ENCODE data around the gene CHCHD3. TPM values are rescaled to one million over a fixed set of nuclear protein-coding genes. Genes with fewer than 3 reads are reported as not detected.

CHCHD3 gene
- total RNA-seq, 4 donors from 2014 or later = 40.6 to 66.6 (median 48.1) TPM

DNA sequence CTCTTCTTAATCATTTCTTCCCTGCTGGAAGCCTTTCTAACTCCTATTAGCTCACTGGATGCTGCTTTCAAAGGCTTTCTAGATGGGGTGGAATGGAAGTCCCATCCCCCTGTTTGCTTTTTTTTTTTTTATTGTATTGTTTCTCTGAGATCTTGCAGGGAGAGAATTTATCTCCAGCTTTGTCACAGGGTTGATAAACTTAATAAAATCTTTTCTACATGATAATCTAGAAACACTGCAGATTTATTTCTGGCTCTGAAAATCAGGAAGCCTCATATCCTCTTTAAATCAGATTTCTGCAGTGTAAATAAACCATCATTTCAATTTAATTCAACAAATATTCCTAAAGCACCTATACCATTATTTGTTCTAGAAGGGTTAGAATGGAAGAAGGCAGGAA, 37.2 kb upstream of the CHCHD3 start:
- H3K4me3 ChIP-seq = no peak overlapping the region
- DNase-seq (ENCODE audit: low spot score in 2 of 2) = no peak
- no peaks in the 10 kb centered on the region for H3K27me3 ChIP-seq
- TF ChIP-seq POLR2A (IDR thresholded peaks at IDR 0.05) (no peak), EP300 (IDR thresholded peaks at IDR 0.05) (no peak)
- TF ChIP-seq, protein P1, sequence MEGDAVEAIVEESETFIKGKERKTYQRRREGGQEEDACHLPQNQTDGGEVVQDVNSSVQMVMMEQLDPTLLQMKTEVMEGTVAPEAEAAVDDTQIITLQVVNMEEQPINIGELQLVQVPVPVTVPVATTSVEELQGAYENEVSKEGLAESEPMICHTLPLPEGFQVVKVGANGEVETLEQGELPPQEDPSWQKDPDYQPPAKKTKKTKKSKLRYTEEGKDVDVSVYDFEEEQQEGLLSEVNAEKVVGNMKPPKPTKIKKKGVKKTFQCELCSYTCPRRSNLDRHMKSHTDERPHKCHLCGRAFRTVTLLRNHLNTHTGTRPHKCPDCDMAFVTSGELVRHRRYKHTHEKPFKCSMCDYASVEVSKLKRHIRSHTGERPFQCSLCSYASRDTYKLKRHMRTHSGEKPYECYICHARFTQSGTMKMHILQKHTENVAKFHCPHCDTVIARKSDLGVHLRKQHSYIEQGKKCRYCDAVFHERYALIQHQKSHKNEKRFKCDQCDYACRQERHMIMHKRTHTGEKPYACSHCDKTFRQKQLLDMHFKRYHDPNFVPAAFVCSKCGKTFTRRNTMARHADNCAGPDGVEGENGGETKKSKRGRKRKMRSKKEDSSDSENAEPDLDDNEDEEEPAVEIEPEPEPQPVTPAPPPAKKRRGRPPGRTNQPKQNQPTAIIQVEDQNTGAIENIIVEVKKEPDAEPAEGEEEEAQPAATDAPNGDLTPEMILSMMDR (IDR thresholded peaks at IDR 0.05) = no peak
- no peaks in the 10 kb centered on the region for H3K4me1 ChIP-seq
- H3K9me3 ChIP-seq = no peaks in the 10 kb centered on the region
- no peaks in the 10 kb centered on the region for H3K36me3 ChIP-seq
- H3K27ac ChIP-seq = no peak overlapping the region

DNA sequence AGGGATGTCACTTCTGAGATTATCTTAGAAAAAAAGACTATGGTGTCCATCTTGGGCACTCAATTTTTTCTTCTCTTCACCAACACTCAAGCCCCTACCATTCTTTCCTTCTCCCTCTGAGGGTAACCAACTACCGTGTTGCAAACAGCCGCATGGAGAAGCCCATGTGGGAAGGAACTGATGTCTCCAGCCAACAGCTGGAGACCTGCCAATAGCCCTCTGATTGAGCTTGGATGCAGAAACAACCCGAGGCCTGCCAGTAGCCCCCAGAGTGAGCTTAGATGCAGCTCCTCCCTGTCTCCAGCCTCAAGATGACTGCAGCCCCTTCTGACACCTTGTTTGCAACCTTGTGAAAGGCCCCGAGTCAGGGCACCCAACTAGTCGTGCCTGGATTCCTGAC, 36.4 kb upstream of the CHCHD3 start:
- WGBS, 2 donors = 38 to 48% methylated on average over 5 of the region's 5 CpGs
- Histone ChIP-seq H3K27me3 (no peaks in the 10 kb centered on the region), H3K27ac (no peak overlapping the region), H3K4me1 (no peaks in the 10 kb centered on the region), H3K36me3 (no peaks in the 10 kb centered on the region), H3K9me3 (no peaks in the 10 kb centered on the region), H3K4me3 (no peak overlapping the region)
- no peak for DNase-seq (ENCODE audit: low spot score in 2 of 2)
- TF ChIP-seq EP300 (IDR thresholded peaks at IDR 0.05) = no peak
- no peak for TF ChIP-seq POLR2A (IDR thresholded peaks at IDR 0.05)
- TF ChIP-seq, protein P1 (IDR thresholded peaks at IDR 0.05) = no peak

DNA sequence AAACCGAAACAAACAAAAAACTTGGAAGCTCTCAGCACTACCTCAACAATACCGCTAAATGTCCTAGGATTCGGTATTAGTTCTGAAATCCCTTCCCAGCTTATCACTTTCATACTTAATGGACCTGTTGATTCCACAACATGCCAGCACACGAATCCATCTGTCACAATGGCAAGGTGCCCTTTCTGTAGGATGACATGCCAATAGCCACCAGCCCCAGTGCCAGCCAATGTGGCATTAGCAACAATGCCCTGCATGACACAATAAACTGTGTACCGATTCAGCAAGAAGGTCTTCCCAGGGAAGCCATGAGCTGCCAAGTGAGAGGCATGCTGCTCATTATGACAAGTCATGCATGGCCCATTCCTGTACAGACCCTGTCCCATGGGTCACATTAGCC, 35.6 kb upstream of the CHCHD3 start:
- no peak for TF ChIP-seq EP300 (IDR thresholded peaks at IDR 0.05)
- TF ChIP-seq, protein P1 (IDR thresholded peaks at IDR 0.05) = no peak
- TF ChIP-seq POLR2A (IDR thresholded peaks at IDR 0.05) = no peak
- WGBS, 2 donors = 86 to 93% methylated on average over 5 of the region's 5 CpGs
- Histone ChIP-seq H3K36me3 (no peaks in the 10 kb centered on the region), H3K27me3 (no peaks in the 10 kb centered on the region), H3K4me3 (no peak overlapping the region), H3K4me1 (no peaks in the 10 kb centered on the region), H3K27ac (no peak overlapping the region), H3K9me3 (no peaks in the 10 kb centered on the region)
- no peak for DNase-seq (ENCODE audit: low spot score in 2 of 2)

DNA sequence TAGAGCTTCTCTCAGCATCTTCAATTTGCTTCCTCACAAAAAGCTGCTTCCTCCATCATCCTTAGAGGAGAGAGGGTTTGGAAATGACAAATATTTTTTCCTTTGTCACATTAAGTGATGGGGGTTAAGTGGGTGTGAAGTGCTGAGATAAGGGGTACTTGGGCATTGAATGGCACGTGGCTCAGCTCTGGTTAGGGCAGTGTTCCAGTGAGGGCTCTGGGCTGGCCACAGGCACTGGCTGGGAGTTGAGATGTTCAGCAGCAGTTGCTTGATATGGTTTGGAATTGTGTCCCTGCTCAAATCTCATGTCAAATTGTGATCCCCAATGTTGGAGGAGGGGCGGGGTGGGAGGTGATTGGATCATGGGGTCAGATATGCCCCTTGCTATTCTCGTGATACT, 33.7 kb upstream of the CHCHD3 start:
- no peak for DNase-seq (ENCODE audit: low spot score in 2 of 2)
- no peaks in the 10 kb centered on the region for H3K4me1 ChIP-seq
- no peaks in the 10 kb centered on the region for H3K27me3 ChIP-seq
- H3K4me3 ChIP-seq = no peak overlapping the region
- no peaks in the 10 kb centered on the region for H3K9me3 ChIP-seq
- no peak overlapping the region for H3K27ac ChIP-seq
- WGBS, 2 donors = 51 to 53% methylated on average over 3 of the region's 3 CpGs
- TF ChIP-seq, protein P1 (IDR thresholded peaks at IDR 0.05) = no peak
- TF ChIP-seq POLR2A (IDR thresholded peaks at IDR 0.05) (no peak), EP300 (IDR thresholded peaks at IDR 0.05) (no peak)
- H3K36me3 ChIP-seq = no peaks in the 10 kb centered on the region

DNA sequence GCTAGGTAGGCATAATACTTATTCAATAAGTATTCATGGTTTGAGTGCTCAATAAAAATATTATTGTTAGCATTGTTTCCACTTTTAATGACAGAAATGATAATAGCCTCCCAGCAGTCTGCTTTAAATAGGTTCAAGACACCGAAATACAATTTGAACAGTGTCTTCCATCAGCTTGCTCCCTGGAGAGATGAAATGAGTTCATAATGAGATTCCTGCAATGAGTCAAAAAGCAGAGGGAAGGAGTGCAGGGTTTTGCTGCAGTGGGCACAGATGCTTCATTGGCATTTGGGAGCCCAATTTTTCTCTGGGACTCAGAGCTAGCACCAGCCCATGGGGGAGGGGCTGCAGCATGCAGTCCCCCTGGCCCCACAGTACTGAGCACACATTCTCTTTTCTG, 32.6 kb upstream of the CHCHD3 start:
- TF ChIP-seq EP300 (IDR thresholded peaks at IDR 0.05) (no peak), POLR2A (IDR thresholded peaks at IDR 0.05) (no peak)
- TF ChIP-seq, protein P1 (IDR thresholded peaks at IDR 0.05) = no peak
- no peak overlapping the region for H3K27ac ChIP-seq
- no peaks in the 10 kb centered on the region for H3K27me3 ChIP-seq
- peaks cover 0 to 8% (median 0%) of the 10 kb centered on the region in 4 donors for H3K9me3 ChIP-seq
- no peaks in the 10 kb centered on the region for H3K36me3 ChIP-seq
- H3K4me3 ChIP-seq = no peak overlapping the region
- 44 to 59% methylated on average over 1 of the region's 1 CpG for WGBS, 2 donors
- no peak for DNase-seq (ENCODE audit: low spot score in 2 of 2)
- no peaks in the 10 kb centered on the region for H3K4me1 ChIP-seq

Data from tibial nerve (tissue), 4 donors.